Vagina (tissue), 2 donors: ENCODE data around the gene PLEKHG4B.

ENCODE experiments used
- POLR2A ChIP-seq, 2 donors: fragments of 450-650 bp; IDR thresholded peaks; one replicate each; pipeline ENCODE4 v1.6.1; 2017; ENCODE audit warnings: antibody characterized with exemption in 2 of 2, mild to moderate bottlenecking in 2 of 2, moderate library complexity in 2 of 2
- POLR2AphosphoS5 ChIP-seq, 2 donors: sonication (generic); formaldehyde crosslinking; IDR thresholded peaks; one replicate each; pipeline ENCODE4 v1.9.0; 2017; ENCODE audit warnings: antibody characterized with exemption in 2 of 2, mild to moderate bottlenecking in 2 of 2, low read depth in 1 of 2; ENCODE audit not compliant: insufficient read depth in 1 of 2
- TF ChIP-seq, protein P1 (sequence below), 3 experiments: fragments of 450-650 bp in 2 of 3; fragments of 200-600 bp in 1 of 3; sonication (generic) in 1 of 3; IDR thresholded peaks; one replicate each; pipeline ENCODE4 v1.5.1; 2017 to 2019; ENCODE audit warnings: antibody characterized with exemption in 3 of 3, mild to moderate bottlenecking in 2 of 3, moderate library complexity in 2 of 3

GRCh38 chr5:174291-174600, 82.3 kb downstream of the PLEKHG4B start:
- TF ChIP-seq, protein P1, sequence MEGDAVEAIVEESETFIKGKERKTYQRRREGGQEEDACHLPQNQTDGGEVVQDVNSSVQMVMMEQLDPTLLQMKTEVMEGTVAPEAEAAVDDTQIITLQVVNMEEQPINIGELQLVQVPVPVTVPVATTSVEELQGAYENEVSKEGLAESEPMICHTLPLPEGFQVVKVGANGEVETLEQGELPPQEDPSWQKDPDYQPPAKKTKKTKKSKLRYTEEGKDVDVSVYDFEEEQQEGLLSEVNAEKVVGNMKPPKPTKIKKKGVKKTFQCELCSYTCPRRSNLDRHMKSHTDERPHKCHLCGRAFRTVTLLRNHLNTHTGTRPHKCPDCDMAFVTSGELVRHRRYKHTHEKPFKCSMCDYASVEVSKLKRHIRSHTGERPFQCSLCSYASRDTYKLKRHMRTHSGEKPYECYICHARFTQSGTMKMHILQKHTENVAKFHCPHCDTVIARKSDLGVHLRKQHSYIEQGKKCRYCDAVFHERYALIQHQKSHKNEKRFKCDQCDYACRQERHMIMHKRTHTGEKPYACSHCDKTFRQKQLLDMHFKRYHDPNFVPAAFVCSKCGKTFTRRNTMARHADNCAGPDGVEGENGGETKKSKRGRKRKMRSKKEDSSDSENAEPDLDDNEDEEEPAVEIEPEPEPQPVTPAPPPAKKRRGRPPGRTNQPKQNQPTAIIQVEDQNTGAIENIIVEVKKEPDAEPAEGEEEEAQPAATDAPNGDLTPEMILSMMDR (IDR thresholded peaks at IDR 0.05) = no peak
- TF ChIP-seq POLR2A (IDR thresholded peaks at IDR 0.05) (no peak), POLR2AphosphoS5 (IDR thresholded peaks at IDR 0.05; ENCODE audit: insufficient read depth in 1 of 2, low read depth in 1 of 2) (no peak)
